Gastroesophageal sphincter (tissue), 4 donors: ENCODE results near the gene NR2F6. TPM values are rescaled to one million over a fixed set of nuclear protein-coding genes. Genes with fewer than 3 reads are reported as not detected.

Experiments used
- ATAC-seq: fragments of 150-250 bp; one replicate; pipeline ENCODE4 v1.9.1; 2016; ENCODE audit warnings: mild to moderate bottlenecking, moderate library complexity
- H3K27ac ChIP-seq, 4 donors: fragments of 200-600 bp; sonication (generic) in 3 of 4; 1 replicate in 3 of 4; 2 replicates in 1 of 4; pipeline ENCODE4 v1.5.1; 2016 to 2019
- H3K27me3 ChIP-seq: fragments of 200-600 bp; sonication (generic); one replicate; pipeline ENCODE4 v1.5.1; 2019
- H3K36me3 ChIP-seq, 2 donors: fragments of 200-600 bp; sonication (generic); one replicate each; pipeline ENCODE4 v1.5.1; 2019; ENCODE audit warnings: control low read depth in 1 of 2
- H3K4me1 ChIP-seq, 3 donors: fragments of 200-600 bp; sonication (generic); 1 replicate in 2 of 3; 2 replicates in 1 of 3; pipeline ENCODE4 v1.5.1; 2016 to 2019; ENCODE audit warnings: control low read depth in 2 of 3
- H3K4me3 ChIP-seq, 2 donors: fragments of 200-600 bp; sonication (generic); one replicate each; pipeline ENCODE4 v1.5.1; 2019; ENCODE audit warnings: mild to moderate bottlenecking in 1 of 2, moderate library complexity in 1 of 2
- H3K9me3 ChIP-seq, 3 donors: fragments of 200-600 bp; sonication (generic); one replicate each; pipeline ENCODE4 v1.5.1; 2017 to 2019; ENCODE audit warnings: control low read depth in 2 of 3
- CTCF ChIP-seq, 4 experiments: fragments of 200-600 bp in 2 of 4; fragments of 450-650 bp in 2 of 4; sonication (generic) in 1 of 4; IDR thresholded peaks; one replicate each; pipeline ENCODE4 v1.5.1; 2017 to 2019; ENCODE audit warnings: antibody characterized with exemption in 4 of 4, mild to moderate bottlenecking in 2 of 4, moderate library complexity in 2 of 4
- EP300 ChIP-seq: sonication (generic); formaldehyde crosslinking; IDR thresholded peaks from one replicate; pipeline ENCODE4 v1.6.1; 2017; ENCODE audit warnings: antibody characterized with exemption, mild to moderate bottlenecking
- POLR2A ChIP-seq, 2 donors: fragments of 450-650 bp; IDR thresholded peaks; one replicate each; pipeline ENCODE4 v1.6.1; 2017; ENCODE audit warnings: antibody characterized with exemption in 2 of 2, mild to moderate bottlenecking in 2 of 2, moderate library complexity in 1 of 2
- POLR2AphosphoS5 ChIP-seq: sonication (generic); formaldehyde crosslinking; IDR thresholded peaks from one replicate; pipeline ENCODE4 v1.6.1; 2017; ENCODE audit warnings: antibody characterized with exemption
- WGBS, 2 donors: methylation state at CpG; one replicate each; pipeline ENCODE4 v1.1.5; 2018; ENCODE audit warnings: low coverage in 1 of 2; 5-methylcytosine and 5-hydroxymethylcytosine counted together
- total RNA-seq, 4 donors: library from RNA; depleted of rRNA; stranded (reverse); fragments of >200 nt; gene quantifications; one replicate each; pipeline ENCODE4 v1.1.0, GENCODE V29; 2016

Gene NR2F6
- total RNA-seq, 4 donors from 2014 or later: 33.9 to 71.9 (median 60.2) TPM

DNA sequence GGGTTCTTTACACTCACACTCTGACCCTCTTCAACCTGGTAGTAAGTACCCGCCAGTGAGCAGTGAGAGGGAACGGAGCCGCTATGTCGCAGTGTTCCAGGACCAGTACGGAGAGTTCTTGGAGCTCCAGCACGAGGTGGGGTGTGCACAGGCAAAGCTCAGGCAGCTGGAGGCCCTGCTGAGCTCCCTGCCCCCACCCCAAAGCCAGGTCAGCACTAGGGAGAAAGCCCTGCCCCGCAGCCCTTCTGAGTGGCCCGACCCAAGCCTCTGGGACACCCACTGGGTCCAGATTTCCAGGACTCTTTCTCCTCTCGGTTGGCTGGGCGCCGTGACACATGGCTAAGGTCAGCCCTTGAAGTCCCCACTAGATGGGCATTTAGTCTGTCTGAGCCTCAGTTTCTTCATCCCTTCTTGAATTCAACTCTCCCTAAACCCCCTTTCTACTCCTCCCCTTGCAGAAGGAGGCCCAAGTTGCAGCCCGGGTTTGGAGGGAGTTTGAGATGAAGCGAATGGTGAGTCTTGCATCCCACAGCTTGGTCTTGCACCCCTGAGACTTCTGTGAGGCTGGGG lies 17.8 kb downstream of the NR2F6 start:
- H3K9me3 ChIP-seq: no peaks in the 10 kb centered on the region
- H3K36me3 ChIP-seq: peaks cover 0 to 51% of the 10 kb centered on the region in 2 donors
- 61% methylated on average over 3 of the region's 13 CpGs; no CpG with 5 or more reads in 1 of the 2 donors for WGBS, 2 donors
- TF ChIP-seq CTCF (IDR thresholded peaks at IDR 0.05): no peak
- TF ChIP-seq POLR2A (IDR thresholded peaks at IDR 0.05): no peak
- TF ChIP-seq POLR2AphosphoS5: no peak
- TF ChIP-seq EP300: no peak
- no peaks in the 10 kb centered on the region for H3K27me3 ChIP-seq
- H3K27ac ChIP-seq: peak overlapping the region in 3 of 4 donors; percentile 27 to 93 (median 54)
- ATAC-seq: no peak
- H3K4me1 ChIP-seq: peaks cover 0 to 29% (median 10%) of the 10 kb centered on the region in 3 donors
- peak overlapping the region in 1 of 2 donors; percentile 79 for H3K4me3 ChIP-seq

GRCh38 chr19:17226002-17226933 lies 19.5 kb downstream of the NR2F6 start, which contains the start of gene OCEL1:
Gene OCEL1 (plus strand): TSS chr19:17226226. CDS start chr19:17226248, 22 bp downstream.
- TF ChIP-seq EP300 (no peak), POLR2A (IDR thresholded peaks at IDR 0.05) (peak; percentile 56 to 63), POLR2AphosphoS5 (peak; percentile 81), CTCF (IDR thresholded peaks at IDR 0.05) (peak in 1 of 4 experiments; percentile 21)
- H3K36me3 ChIP-seq: peaks cover 0 to 35% of the 10 kb centered on the region in 2 donors
- H3K27ac ChIP-seq: peak within 1 kb of the TSS; percentile 74 to 94 (median 93)
- H3K27me3 ChIP-seq: no peaks in the 10 kb centered on the region
- H3K4me1 ChIP-seq: peaks cover 0 to 29% (median 10%) of the 10 kb centered on the region in 3 donors
- H3K9me3 ChIP-seq: no peaks in the 10 kb centered on the region
- H3K4me3 ChIP-seq: peak within 1 kb of the TSS; percentile 65 to 79
- peak; percentile 98 for ATAC-seq
- WGBS, 2 donors: 0% methylated on average over 2 of the region's 90 CpGs; no CpG with 5 or more reads in 1 of the 2 donors

GRCh38 chr19:17225053-17225452 lies 20.7 kb downstream of the NR2F6 start:
- H3K27ac ChIP-seq: no peak overlapping the region
- peaks cover 0 to 22% of the 10 kb centered on the region in 2 donors for H3K36me3 ChIP-seq
- no peaks in the 10 kb centered on the region for H3K9me3 ChIP-seq
- WGBS, 2 donors: 77 to 95% methylated on average over 4 to 10 of the region's 10 CpGs
- no peaks in the 10 kb centered on the region for H3K27me3 ChIP-seq
- no peak for TF ChIP-seq EP300
- TF ChIP-seq POLR2AphosphoS5: no peak
- no peak for TF ChIP-seq POLR2A (IDR thresholded peaks at IDR 0.05)
- TF ChIP-seq CTCF (IDR thresholded peaks at IDR 0.05): no peak
- peaks cover 0 to 29% (median 13%) of the 10 kb centered on the region in 3 donors for H3K4me1 ChIP-seq
- peak overlapping the region in 1 of 2 donors; percentile 79 for H3K4me3 ChIP-seq
- no peak for ATAC-seq

DNA sequence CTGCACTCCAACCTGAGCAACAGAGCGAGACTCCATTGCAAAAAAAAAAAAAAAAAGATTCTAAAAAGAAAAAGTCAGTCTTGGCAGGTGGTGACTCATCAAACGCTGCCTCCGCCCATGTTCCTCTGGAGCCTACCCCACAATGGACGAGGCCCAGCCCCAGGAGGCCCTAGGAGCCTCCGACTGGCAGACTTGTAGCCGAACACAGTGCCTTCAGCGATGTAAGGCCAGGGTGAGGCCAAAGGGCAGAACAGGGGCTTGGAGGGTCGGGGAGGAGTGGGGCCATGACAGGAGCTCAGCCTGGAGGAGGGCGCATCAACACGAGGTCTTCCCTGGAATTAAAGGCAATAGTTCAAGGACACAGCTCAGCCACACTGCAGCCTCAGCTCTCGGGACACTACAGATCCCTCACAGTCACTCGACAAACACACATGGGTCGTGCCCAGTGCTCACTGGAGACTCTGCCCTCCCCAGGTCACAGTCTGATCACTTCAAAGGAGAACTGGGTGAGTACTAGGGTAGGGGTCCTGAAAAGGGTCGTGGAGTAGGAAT lies 25.4 kb downstream of the NR2F6 start:
- Histone ChIP-seq H3K27ac (peak overlapping the region in 1 of 4 donors; percentile 37), H3K4me1 (peaks cover 0 to 14% (median 11%) of the 10 kb centered on the region in 3 donors), H3K36me3 (peaks cover 0 to 33% of the 10 kb centered on the region in 2 donors), H3K27me3 (no peaks in the 10 kb centered on the region), H3K4me3 (no peak overlapping the region), H3K9me3 (no peaks in the 10 kb centered on the region)
- TF ChIP-seq POLR2A (IDR thresholded peaks at IDR 0.05): no peak
- TF ChIP-seq POLR2AphosphoS5: no peak
- TF ChIP-seq EP300: no peak
- no peak for TF ChIP-seq CTCF (IDR thresholded peaks at IDR 0.05)
- peak; percentile 32 for ATAC-seq
- WGBS, 2 donors: 0 to 31% methylated on average over 5 to 10 of the region's 14 CpGs
